ENCODE measurements around the gene BTBD2. TPM values are rescaled to one million over a fixed set of nuclear protein-coding genes. Genes with fewer than 3 reads are reported as not detected.
A peak's percentile ranks its signal among the peaks of the same experiment; 100 is the strongest.

Gene BTBD2
- total and polyA plus RNA-seq, 2 of the 13 experiments (the other 11 are each of a cell fraction or from before 2014, with no cell fraction given) = 28.1 to 45.3 TPM

DNA sequence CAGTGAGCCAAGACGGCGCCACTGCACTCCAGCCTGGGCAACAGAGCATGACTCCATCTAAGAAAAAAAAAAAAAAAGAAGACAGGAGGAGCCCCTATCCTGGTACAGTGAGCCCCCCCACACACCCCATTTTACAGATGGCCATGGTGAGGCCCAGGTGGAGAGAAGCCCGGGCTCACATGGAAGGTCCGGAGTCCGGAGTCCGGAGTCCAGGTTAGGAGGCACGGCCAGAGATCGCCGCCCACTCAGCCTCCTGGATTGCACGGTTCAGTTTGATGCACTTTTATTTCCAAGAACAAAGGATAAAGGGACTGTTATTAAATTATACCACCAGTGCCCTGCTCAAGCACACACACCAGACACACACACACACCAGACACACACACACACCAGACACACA lies 11.3 kb upstream of the BTBD2 start (continued):
- TF ChIP-seq CREB1 (IDR thresholded peaks at IDR 0.05) = no peak
- TF ChIP-seq CREB1 (CRISPR knock-in tag; IDR thresholded peaks at IDR 0.05) = no peak
- TF ChIP-seq HNF4A (CRISPR knock-in tag; IDR thresholded peaks at IDR 0.05) = peak; percentile 75
- peak; percentile 77 for TF ChIP-seq ZMYM3 (CRISPR knock-in tag; IDR thresholded peaks at IDR 0.05)
- TF ChIP-seq, protein P1, sequence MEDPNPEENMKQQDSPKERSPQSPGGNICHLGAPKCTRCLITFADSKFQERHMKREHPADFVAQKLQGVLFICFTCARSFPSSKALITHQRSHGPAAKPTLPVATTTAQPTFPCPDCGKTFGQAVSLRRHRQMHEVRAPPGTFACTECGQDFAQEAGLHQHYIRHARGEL (CRISPR knock-in tag; IDR thresholded peaks at IDR 0.05) = no peak
- 0 out of 2 replicates have a peak, but pooled peaks have one; percentile 42 for TF ChIP-seq HDAC1 (CRISPR knock-in tag; IDR thresholded peaks at IDR 0.05)
- no peak for TF ChIP-seq POLR2AphosphoS2 (IDR thresholded peaks at IDR 0.05; ENCODE audit: low read depth, low read length)
- TF ChIP-seq ZNF83 (CRISPR knock-in tag; IDR thresholded peaks at IDR 0.05; ENCODE audit: borderline replicate concordance) = no peak
- TF ChIP-seq, protein P2, sequence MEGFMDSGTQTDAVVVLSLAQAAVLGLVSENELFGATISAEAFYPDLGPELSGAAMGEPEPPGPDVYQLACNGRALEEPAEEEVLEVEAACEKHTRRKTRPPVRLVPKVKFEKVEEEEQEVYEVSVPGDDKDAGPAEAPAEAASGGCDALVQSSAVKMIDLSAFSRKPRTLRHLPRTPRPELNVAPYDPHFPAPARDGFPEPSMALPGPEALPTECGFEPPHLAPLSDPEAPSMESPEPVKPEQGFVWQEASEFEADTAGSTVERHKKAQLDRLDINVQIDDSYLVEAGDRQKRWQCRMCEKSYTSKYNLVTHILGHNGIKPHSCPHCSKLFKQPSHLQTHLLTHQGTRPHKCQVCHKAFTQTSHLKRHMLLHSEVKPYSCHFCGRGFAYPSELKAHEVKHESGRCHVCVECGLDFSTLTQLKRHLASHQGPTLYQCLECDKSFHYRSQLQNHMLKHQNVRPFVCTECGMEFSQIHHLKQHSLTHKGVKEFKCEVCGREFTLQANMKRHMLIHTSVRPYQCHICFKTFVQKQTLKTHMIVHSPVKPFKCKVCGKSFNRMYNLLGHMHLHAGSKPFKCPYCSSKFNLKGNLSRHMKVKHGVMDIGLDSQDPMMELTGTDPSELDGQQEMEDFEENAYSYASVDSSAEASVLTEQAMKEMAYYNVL (CRISPR knock-in tag; IDR thresholded peaks at IDR 0.05; ENCODE audit: borderline replicate concordance) = no peak
- no peak for TF ChIP-seq CENPX (CRISPR knock-in tag; IDR thresholded peaks at IDR 0.05)
- TF ChIP-seq, protein P3, sequence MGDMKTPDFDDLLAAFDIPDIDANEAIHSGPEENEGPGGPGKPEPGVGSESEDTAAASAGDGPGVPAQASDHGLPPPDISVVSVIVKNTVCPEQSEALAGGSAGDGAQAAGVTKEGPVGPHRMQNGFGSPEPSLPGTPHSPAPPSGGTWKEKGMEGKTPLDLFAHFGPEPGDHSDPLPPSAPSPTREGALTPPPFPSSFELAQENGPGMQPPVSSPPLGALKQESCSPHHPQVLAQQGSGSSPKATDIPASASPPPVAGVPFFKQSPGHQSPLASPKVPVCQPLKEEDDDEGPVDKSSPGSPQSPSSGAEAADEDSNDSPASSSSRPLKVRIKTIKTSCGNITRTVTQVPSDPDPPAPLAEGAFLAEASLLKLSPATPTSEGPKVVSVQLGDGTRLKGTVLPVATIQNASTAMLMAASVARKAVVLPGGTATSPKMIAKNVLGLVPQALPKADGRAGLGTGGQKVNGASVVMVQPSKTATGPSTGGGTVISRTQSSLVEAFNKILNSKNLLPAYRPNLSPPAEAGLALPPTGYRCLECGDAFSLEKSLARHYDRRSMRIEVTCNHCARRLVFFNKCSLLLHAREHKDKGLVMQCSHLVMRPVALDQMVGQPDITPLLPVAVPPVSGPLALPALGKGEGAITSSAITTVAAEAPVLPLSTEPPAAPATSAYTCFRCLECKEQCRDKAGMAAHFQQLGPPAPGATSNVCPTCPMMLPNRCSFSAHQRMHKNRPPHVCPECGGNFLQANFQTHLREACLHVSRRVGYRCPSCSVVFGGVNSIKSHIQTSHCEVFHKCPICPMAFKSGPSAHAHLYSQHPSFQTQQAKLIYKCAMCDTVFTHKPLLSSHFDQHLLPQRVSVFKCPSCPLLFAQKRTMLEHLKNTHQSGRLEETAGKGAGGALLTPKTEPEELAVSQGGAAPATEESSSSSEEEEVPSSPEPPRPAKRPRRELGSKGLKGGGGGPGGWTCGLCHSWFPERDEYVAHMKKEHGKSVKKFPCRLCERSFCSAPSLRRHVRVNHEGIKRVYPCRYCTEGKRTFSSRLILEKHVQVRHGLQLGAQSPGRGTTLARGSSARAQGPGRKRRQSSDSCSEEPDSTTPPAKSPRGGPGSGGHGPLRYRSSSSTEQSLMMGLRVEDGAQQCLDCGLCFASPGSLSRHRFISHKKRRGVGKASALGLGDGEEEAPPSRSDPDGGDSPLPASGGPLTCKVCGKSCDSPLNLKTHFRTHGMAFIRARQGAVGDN (CRISPR knock-in tag; IDR thresholded peaks at IDR 0.05) = peak; percentile 29; the same call in 1 of the 2 replicates
- TF ChIP-seq, protein P4, sequence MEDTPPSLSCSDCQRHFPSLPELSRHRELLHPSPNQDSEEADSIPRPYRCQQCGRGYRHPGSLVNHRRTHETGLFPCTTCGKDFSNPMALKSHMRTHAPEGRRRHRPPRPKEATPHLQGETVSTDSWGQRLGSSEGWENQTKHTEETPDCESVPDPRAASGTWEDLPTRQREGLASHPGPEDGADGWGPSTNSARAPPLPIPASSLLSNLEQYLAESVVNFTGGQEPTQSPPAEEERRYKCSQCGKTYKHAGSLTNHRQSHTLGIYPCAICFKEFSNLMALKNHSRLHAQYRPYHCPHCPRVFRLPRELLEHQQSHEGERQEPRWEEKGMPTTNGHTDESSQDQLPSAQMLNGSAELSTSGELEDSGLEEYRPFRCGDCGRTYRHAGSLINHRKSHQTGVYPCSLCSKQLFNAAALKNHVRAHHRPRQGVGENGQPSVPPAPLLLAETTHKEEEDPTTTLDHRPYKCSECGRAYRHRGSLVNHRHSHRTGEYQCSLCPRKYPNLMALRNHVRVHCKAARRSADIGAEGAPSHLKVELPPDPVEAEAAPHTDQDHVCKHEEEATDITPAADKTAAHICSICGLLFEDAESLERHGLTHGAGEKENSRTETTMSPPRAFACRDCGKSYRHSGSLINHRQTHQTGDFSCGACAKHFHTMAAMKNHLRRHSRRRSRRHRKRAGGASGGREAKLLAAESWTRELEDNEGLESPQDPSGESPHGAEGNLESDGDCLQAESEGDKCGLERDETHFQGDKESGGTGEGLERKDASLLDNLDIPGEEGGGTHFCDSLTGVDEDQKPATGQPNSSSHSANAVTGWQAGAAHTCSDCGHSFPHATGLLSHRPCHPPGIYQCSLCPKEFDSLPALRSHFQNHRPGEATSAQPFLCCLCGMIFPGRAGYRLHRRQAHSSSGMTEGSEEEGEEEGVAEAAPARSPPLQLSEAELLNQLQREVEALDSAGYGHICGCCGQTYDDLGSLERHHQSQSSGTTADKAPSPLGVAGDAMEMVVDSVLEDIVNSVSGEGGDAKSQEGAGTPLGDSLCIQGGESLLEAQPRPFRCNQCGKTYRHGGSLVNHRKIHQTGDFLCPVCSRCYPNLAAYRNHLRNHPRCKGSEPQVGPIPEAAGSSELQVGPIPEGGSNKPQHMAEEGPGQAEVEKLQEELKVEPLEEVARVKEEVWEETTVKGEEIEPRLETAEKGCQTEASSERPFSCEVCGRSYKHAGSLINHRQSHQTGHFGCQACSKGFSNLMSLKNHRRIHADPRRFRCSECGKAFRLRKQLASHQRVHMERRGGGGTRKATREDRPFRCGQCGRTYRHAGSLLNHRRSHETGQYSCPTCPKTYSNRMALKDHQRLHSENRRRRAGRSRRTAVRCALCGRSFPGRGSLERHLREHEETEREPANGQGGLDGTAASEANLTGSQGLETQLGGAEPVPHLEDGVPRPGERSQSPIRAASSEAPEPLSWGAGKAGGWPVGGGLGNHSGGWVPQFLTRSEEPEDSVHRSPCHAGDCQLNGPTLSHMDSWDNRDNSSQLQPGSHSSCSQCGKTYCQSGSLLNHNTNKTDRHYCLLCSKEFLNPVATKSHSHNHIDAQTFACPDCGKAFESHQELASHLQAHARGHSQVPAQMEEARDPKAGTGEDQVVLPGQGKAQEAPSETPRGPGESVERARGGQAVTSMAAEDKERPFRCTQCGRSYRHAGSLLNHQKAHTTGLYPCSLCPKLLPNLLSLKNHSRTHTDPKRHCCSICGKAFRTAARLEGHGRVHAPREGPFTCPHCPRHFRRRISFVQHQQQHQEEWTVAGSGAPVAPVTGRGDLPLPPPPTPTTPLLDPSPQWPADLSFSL (CRISPR knock-in tag; IDR thresholded peaks at IDR 0.05) = no peak
- no peak for TF ChIP-seq ZFYVE20 (CRISPR knock-in tag; IDR thresholded peaks at IDR 0.05; ENCODE audit: borderline replicate concordance, low read depth)
- TF ChIP-seq JUNB (CRISPR knock-in tag; IDR thresholded peaks at IDR 0.05; ENCODE audit: borderline replicate concordance) = no peak
- no peak for TF ChIP-seq ZFP90 (CRISPR knock-in tag; IDR thresholded peaks at IDR 0.05; ENCODE audit: borderline replicate concordance)
- no peak for TF ChIP-seq MZF1 (CRISPR knock-in tag; IDR thresholded peaks at IDR 0.05; ENCODE audit: borderline replicate concordance)
- TF ChIP-seq REL (CRISPR knock-in tag; conservative IDR thresholded peaks at IDR 0.05) = no peak
- TF ChIP-seq KLF13 (CRISPR knock-in tag; IDR thresholded peaks at IDR 0.05) = no peak

Measured in HepG2 (cell line).